Muscle of back (tissue), 10 donors: ENCODE data around the gene TPPP. TPM values are rescaled to one million over a fixed set of nuclear protein-coding genes. Genes with fewer than 3 reads are reported as not detected.

Experiments
- polyA plus RNA-seq, 10 donors: library from polyadenylated mRNA; unstranded; fragments of 120-200 nt; gene quantifications; one replicate each; pipeline ENCODE4 v1.2.1, GENCODE V29; 2013; ENCODE audit not compliant: insufficient read length in 10 of 10

TPPP gene
- polyA plus RNA-seq, 10 donors, result 4.0 to 12.3 (median 8.0) TPM

Other genes with a start within 250 kb of the TPPP start
- gene SLC9A3, start 168.9 kb downstream of the TPPP start, polyA plus RNA-seq, result 1 to 10 TPM; 1.3 to 3.3 (median 1.9) TPM
- gene CEP72, start 81.0 kb downstream of the TPPP start, polyA plus RNA-seq, result 1 to 10 TPM; 3.0 to 6.5 (median 3.9) TPM
- 10 to 100 TPM in 6 of 10 donors, 1 to 10 TPM in 4; 4.6 to 37.2 (median 10.9) TPM for gene ZDHHC11B, start 91.4 kb upstream of the TPPP start, polyA plus RNA-seq
- gene ZDHHC11, start 157.6 kb upstream of the TPPP start, polyA plus RNA-seq, result 10 to 100 TPM in 2 of 10 donors, 1 to 10 TPM in 8; 3.9 to 25.0 (median 7.9) TPM
- 10 to 100 TPM; 22.5 to 34.4 (median 27.5) TPM for gene BRD9, start 199.4 kb upstream of the TPPP start, polyA plus RNA-seq
- gene TRIP13, start 199.5 kb upstream of the TPPP start, polyA plus RNA-seq, result 10 to 100 TPM in 3 of 10 donors, 1 to 10 TPM in 7; 6.5 to 14.2 (median 8.6) TPM